GM12878 (cell line): Measurements from ENCODE around the gene COX6B2. TPM values are rescaled to one million over a fixed set of nuclear protein-coding genes. Genes with fewer than 3 reads are reported as not detected.

ENCODE experiments used
- ATAC-seq: fragments of 200-7000 bp; cut with Tn5 transposase; 3 replicates; pipeline ENCODE4 v1.9.1; 2020; ENCODE audit warnings: mild to moderate bottlenecking, moderate library complexity
- BruUV-seq: library from RNA; stranded (reverse); fragments of 400-500 nt; replicated peaks from 2 replicates; lab custom pipeline; 2021; lab: Mats Ljungman, UMichigan
- CTCF ChIA-PET: fragments of 300-600 bp; sonication (Branson Sonifier 250); formaldehyde crosslinking; extraction: SDS; loops from one replicate; lab custom pipeline; 2021; ENCODE audit warnings: inconsistent platforms; lab: Yijun Ruan, JAX
- POLR2A ChIA-PET: fragments of 350-600 bp; formaldehyde crosslinking; extraction: SDS; loops from one replicate; lab custom pipeline; 2021; ENCODE audit warnings: inconsistent platforms; lab: Charles Lee
- RAD21 ChIA-PET: fragments of 300-600 bp; sonication (Branson Sonifier 250); formaldehyde crosslinking; loops from one replicate; lab custom pipeline; 2023; ENCODE audit warnings: antibody characterized with exemption; ENCODE audit not compliant: unreplicated experiment; lab: Charles Lee
- SMC1A ChIA-PET: fragments of 300-600 bp; sonication (Branson Sonifier 250); formaldehyde crosslinking; loops from one replicate; lab custom pipeline; 2023; ENCODE audit not compliant: unreplicated experiment, uncharacterized antibody; lab: Charles Lee
- DNase-seq: peaks from one replicate; pipeline ENCODE4 v3.0.0-alpha.2; 2011; ENCODE audit warnings: low read depth, low spot score
- FAIRE-seq: peaks from 3 replicates; lab custom pipeline; 2011; peaks lifted over from hg19 to GRCh38; lab: Jason Lieb, UNC
- H2AFZ ChIP-seq: 2 replicates; pipeline ENCODE4 v1.6.0; 2011; ENCODE audit warnings: low read depth, low read length, control low read depth; ENCODE audit not compliant: control insufficient read depth
- H3K27ac ChIP-seq: 2 replicates; pipeline ENCODE4 v1.5.1; 2011; ENCODE audit warnings: control low read depth; ENCODE audit not compliant: control insufficient read depth, insufficient read depth
- H3K27me3 ChIP-seq, 2 experiments: replicated peaks in 1 of 2; 2 replicates each; pipeline versions ENCODE4 v1.6.0 to v1.6.1; 2011; ENCODE audit warnings: low read length in 1 of 2; ENCODE audit not compliant: control insufficient read depth in 2 of 2, insufficient read depth in 2 of 2
- H3K36me3 ChIP-seq, 2 experiments: 2 replicates each; pipeline ENCODE4 v1.5.1; 2011; ENCODE audit warnings: low read length in 1 of 2; ENCODE audit not compliant: control insufficient read depth in 2 of 2, insufficient read depth in 2 of 2
- H3K4me1 ChIP-seq: 2 replicates; pipeline ENCODE4 v1.6.1; 2011; ENCODE audit warnings: mild to moderate bottlenecking, low read length, moderate library complexity, mixed read lengths; ENCODE audit not compliant: control insufficient read depth, insufficient read depth
- H3K4me2 ChIP-seq: 2 replicates; pipeline ENCODE4 v1.6.0; 2011; ENCODE audit warnings: control low read depth; ENCODE audit not compliant: control insufficient read depth, insufficient read depth
- H3K4me3 ChIP-seq: fragments of 200-600 bp; sonication (generic); 2 replicates; pipeline ENCODE4 v1.5.1; 2016
- H3K79me2 ChIP-seq: 2 replicates; pipeline ENCODE4 v1.6.0; 2011; ENCODE audit warnings: low read length; ENCODE audit not compliant: control insufficient read depth, insufficient read depth
- H3K9ac ChIP-seq: 2 replicates; pipeline ENCODE4 v1.8.0; 2011; ENCODE audit warnings: low read length, control low read depth, mixed read lengths; ENCODE audit not compliant: control insufficient read depth, insufficient read depth
- H3K9me3 ChIP-seq: replicated peaks from 3 replicates; pipeline ENCODE4 v1.5.1; 2011; ENCODE audit warnings: mild to moderate bottlenecking, low read length; ENCODE audit not compliant: control insufficient read depth, insufficient read depth
- H4K20me1 ChIP-seq: 2 replicates; pipeline ENCODE4 v1.6.0; 2011; ENCODE audit not compliant: control insufficient read depth, insufficient read depth
- CREM ChIP-seq: IDR thresholded peaks from 2 replicates; pipeline ENCODE4 v1.6.1; 2014; ENCODE audit warnings: antibody characterized with exemption, low read depth
- GATAD2B ChIP-seq: fragments of 450-650 bp; conservative IDR thresholded peaks from 2 replicates; pipeline ENCODE4 v1.6.1; 2017; ENCODE audit warnings: low read depth, mild to moderate bottlenecking, moderate library complexity
- HDAC2 ChIP-seq: fragments of 200-600 bp; sonication (generic); IDR thresholded peaks from 2 replicates; pipeline ENCODE4 v1.6.1; 2017
- HDGF ChIP-seq: fragments of 450-650 bp; IDR thresholded peaks from 2 replicates; pipeline ENCODE4 v1.6.1; 2016; ENCODE audit warnings: antibody characterized with exemption
- MTA2 ChIP-seq: fragments of 450-650 bp; IDR thresholded peaks from 2 replicates; pipeline ENCODE4 v1.6.1; 2016; ENCODE audit warnings: low read depth, mild to moderate bottlenecking, moderate library complexity
- NRF1 ChIP-seq: conservative IDR thresholded peaks from 2 replicates; pipeline ENCODE4 v1.6.1; 2011; ENCODE audit warnings: mild to moderate bottlenecking, low read depth, low read length, improper control_type of control experiment
- YY1 ChIP-seq: IDR thresholded peaks from 2 replicates; pipeline ENCODE4 v1.6.1; 2011; ENCODE audit warnings: low read depth, mild to moderate bottlenecking, low read length
- ZNF207 ChIP-seq: fragments of 450-650 bp; IDR thresholded peaks from 2 replicates; pipeline ENCODE4 v1.6.1; 2014; ENCODE audit warnings: antibody characterized with exemption, mild to moderate bottlenecking, borderline replicate concordance
- ZNF274 ChIP-seq: IDR thresholded peaks from one replicate; pipeline ENCODE4 v1.8.0; 2011; ENCODE audit not compliant: insufficient read length, insufficient read depth
- ZNF384 ChIP-seq: IDR thresholded peaks from 2 replicates; pipeline ENCODE4 v1.6.1; 2012; ENCODE audit warnings: low read depth, mild to moderate bottlenecking, low read length, improper control_type of control experiment, borderline replicate concordance
- WGBS: methylation state at CpG from one replicate; pipeline ENCODE4 v1.1.6; 2016; ENCODE audit warnings: low lambda C conversion rate; ENCODE audit not compliant: insufficient replicate concordance, insufficient coverage; ENCODE audit errors: missing lambda C conversion rate; 5-methylcytosine and 5-hydroxymethylcytosine counted together
- in situ Hi-C: fragments of 300-500 bp; cut with MboI; formaldehyde crosslinking; loops from 9 replicates; pipeline ENCODE4 v1.14.3; 2018; ENCODE audit warnings: mixed read lengths
- intact Hi-C: fragments of 100-400 bp; cut with micrococcal nuclease; formaldehyde crosslinking; loops from one replicate; pipeline ENCODE4 v1.14.2; 2022; ENCODE audit not compliant: unreplicated experiment
- polyA plus RNA-seq, 11 experiments: library from polyadenylated mRNA; depleted of rRNA in 4 of 11; unstranded in 6 of 11; stranded (reverse) in 5 of 11; fragments of >200 nt; fragmentation: Nextera tagmentation in 4 of 11; fragmentation: Illumina TruSeq in 1 of 11; extraction: Ambion mirVana in 4 of 11; extraction: Trizol in 1 of 11; gene quantifications; 1 replicate in 1 of 11; 2 replicates in 10 of 11; pipeline versions ENCODE4 v1.2.1 to v1.2.3, GENCODE V29; 2011 to 2016; ENCODE audit warnings: inconsistent platforms in 2 of 11, missing spikeins in 2 of 11, low read depth in 1 of 11
- total RNA-seq, 4 experiments: library from RNA; depleted of rRNA in 3 of 4; stranded (reverse); fragments of >200 nt in 3 of 4; fragmentation: Illumina TruSeq in 1 of 4; extraction: Trizol in 1 of 4; gene quantifications; 2 replicates each; pipeline versions ENCODE4 v1.2.1 to v1.2.3, GENCODE V29; 2013 to 2021
- TF ChIP-seq, protein P1 (sequence below): IDR thresholded peaks from 2 replicates; pipeline ENCODE4 v1.6.1; 2012; ENCODE audit warnings: improper control_type of control experiment, low read depth, low read length; ENCODE audit not compliant: insufficient replicate concordance

Gene COX6B2
- total and polyA plus RNA-seq, 10 of the 15 experiments (the other 5 are each of a cell fraction or from before 2014, with no cell fraction given): 0.05 to 0.08 (median 0.07) TPM; not detected in 6

DNA sequence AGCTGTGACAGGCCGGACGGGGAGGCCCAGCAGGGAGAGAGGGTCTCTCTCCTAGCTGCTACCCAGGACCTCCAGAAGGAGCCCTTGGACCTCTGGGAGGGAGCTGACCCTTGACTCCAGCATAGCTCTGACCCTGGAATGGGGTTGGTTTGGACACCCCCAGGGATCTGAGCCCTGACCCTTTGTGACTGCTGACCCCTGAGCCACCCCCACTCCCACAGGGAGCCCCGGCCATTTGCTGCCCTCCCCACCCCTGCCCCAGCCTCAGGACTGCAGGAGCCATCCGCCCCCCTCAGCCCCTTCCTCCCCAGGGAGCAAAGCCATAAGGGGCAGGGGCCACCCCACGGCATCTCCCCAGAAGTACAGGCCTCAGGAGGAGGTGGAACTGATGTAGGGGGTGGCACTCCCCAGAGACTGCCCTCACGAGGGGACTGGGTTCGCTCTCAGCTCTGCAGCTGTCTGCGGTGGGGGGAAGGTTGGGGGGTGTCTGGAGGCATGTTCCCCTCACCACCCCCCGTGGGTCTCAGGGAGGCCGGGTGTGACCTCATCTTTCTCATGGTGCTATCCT is 7.0 kb downstream of the COX6B2 start:
- Histone ChIP-seq H3K4me1 (no peaks in the 10 kb centered on the region), H4K20me1 (no peaks in the 10 kb centered on the region; the same call in 1 of the 2 replicates), H3K36me3 (no peaks in the 10 kb centered on the region; a peak in 1 of 4 replicates), H3K9me3 (no peaks in the 10 kb centered on the region), H3K4me3 (no peak overlapping the region), H3K27me3 (no peaks in the 10 kb centered on the region; a peak in 1 of 4 replicates)
- intact Hi-C loops: no loop called here
- RAD21 ChIA-PET: no interaction called here
- 56% methylated on average over 10 of the region's 10 CpGs for WGBS
- TF ChIP-seq GATAD2B (no peak), CREM (no peak), ZNF274 (no peak), MTA2 (no peak), HDGF (no peak), YY1 (no peak), HDAC2 (no peak), ZNF207 (no peak), NRF1 (no peak), ZNF384 (no peak)
- TF ChIP-seq, protein P1, sequence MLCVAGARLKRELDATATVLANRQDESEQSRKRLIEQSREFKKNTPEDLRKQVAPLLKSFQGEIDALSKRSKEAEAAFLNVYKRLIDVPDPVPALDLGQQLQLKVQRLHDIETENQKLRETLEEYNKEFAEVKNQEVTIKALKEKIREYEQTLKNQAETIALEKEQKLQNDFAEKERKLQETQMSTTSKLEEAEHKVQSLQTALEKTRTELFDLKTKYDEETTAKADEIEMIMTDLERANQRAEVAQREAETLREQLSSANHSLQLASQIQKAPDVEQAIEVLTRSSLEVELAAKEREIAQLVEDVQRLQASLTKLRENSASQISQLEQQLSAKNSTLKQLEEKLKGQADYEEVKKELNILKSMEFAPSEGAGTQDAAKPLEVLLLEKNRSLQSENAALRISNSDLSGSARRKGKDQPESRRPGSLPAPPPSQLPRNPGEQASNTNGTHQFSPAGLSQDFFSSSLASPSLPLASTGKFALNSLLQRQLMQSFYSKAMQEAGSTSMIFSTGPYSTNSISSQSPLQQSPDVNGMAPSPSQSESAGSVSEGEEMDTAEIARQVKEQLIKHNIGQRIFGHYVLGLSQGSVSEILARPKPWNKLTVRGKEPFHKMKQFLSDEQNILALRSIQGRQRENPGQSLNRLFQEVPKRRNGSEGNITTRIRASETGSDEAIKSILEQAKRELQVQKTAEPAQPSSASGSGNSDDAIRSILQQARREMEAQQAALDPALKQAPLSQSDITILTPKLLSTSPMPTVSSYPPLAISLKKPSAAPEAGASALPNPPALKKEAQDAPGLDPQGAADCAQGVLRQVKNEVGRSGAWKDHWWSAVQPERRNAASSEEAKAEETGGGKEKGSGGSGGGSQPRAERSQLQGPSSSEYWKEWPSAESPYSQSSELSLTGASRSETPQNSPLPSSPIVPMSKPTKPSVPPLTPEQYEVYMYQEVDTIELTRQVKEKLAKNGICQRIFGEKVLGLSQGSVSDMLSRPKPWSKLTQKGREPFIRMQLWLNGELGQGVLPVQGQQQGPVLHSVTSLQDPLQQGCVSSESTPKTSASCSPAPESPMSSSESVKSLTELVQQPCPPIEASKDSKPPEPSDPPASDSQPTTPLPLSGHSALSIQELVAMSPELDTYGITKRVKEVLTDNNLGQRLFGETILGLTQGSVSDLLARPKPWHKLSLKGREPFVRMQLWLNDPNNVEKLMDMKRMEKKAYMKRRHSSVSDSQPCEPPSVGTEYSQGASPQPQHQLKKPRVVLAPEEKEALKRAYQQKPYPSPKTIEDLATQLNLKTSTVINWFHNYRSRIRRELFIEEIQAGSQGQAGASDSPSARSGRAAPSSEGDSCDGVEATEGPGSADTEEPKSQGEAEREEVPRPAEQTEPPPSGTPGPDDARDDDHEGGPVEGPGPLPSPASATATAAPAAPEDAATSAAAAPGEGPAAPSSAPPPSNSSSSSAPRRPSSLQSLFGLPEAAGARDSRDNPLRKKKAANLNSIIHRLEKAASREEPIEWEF: no peak
- TF ChIP-seq, all 136 proteins: peak for 0
- no peak for FAIRE-seq
- H3K79me2 ChIP-seq: no peaks in the 10 kb centered on the region
- no TSS peak for BruUV-seq
- no peak for DNase-seq
- SMC1A ChIA-PET: no interaction called here
- H2AFZ ChIP-seq: no peak overlapping the region
- no peak overlapping the region for H3K9ac ChIP-seq
- H3K27ac ChIP-seq: no peak overlapping the region
- in situ Hi-C loops: no loop called here
- ATAC-seq: no peak
- POLR2A ChIA-PET: interaction anchor here (0.5 to 1.4 kb wide), 2 partner anchors 8 to 1976 kb away, joined by 3 to 4 read pairs; partner anchors contain the start of gene KMT5C
- CTCF ChIA-PET: interaction anchor here (0.7 kb wide), 1 partner anchor 46 kb away, joined by 3 read pairs; no protein-coding TSS in a partner anchor
- H3K4me2 ChIP-seq: no peak overlapping the region
